ENCODE measurements around the gene EYA3. TPM values are rescaled to one million over a fixed set of nuclear protein-coding genes. Genes with fewer than 3 reads are reported as not detected.

EYA3 gene
- total and polyA plus RNA-seq, 2 donors (not counting 3 experiments of a cell fraction or from before 2014, with no cell fraction given) = 12.7 to 33.0 TPM

GRCh38 chr1:28026329-28026728 lies 62.1 kb downstream of the EYA3 start:
- DNase-seq (ENCODE audit: low read depth, low spot score) (no peak), FAIRE-seq (no peak)
- no peak overlapping the region for H3K27ac ChIP-seq (ENCODE audit: insufficient read depth, low read depth, low read length)
- ChIA-PET CTCF (interaction anchor here (0.8 to 1.2 kb wide), 2 partner anchors 41 to 65 kb away, joined by 3 read pairs; no protein-coding TSS in a partner anchor), POLR2A (interaction anchor here (0.7 kb wide), 1 partner anchor 24 kb away, joined by 3 read pairs; no protein-coding TSS in a partner anchor)
- no peak for TF ChIP-seq POLR2A (IDR thresholded peaks at IDR 0.05; ENCODE audit: low read depth, low read length)
- TF ChIP-seq JUN (IDR thresholded peaks at IDR 0.05; ENCODE audit: borderline replicate concordance, insufficient read depth, insufficient read length, low read depth) = no peak
- TF ChIP-seq POLR2AphosphoS5 (IDR thresholded peaks at IDR 0.05; ENCODE audit: insufficient read depth, low read depth, low read length) = no peak
- no peak for TF ChIP-seq CTCF (IDR thresholded peaks at IDR 0.05; ENCODE audit: extremely low read depth in 1 of 2, insufficient read depth in 1 of 2, low read depth in 1 of 2, low read length in 2 of 2)
- no peak for TF ChIP-seq MYC (IDR thresholded peaks at IDR 0.05; ENCODE audit: low read depth, low read length)
- no peak for TF ChIP-seq MAX (IDR thresholded peaks at IDR 0.05; ENCODE audit: insufficient read depth, insufficient read length)
- no peak for TF ChIP-seq GATA2 (IDR thresholded peaks at IDR 0.05; ENCODE audit: insufficient read depth, insufficient read length, low read depth, low read length)
- no peak for TF ChIP-seq EZH2 (IDR thresholded peaks at IDR 0.05; ENCODE audit: borderline replicate concordance, low read depth, low read length, severe bottlenecking)
- peaks cover 19% of the 10 kb centered on the region for H3K4me1 ChIP-seq (ENCODE audit: control insufficient read depth, extremely low read depth, insufficient read depth, low read length)
- no TSS peak for BruUV-seq (replicated peaks)
- intact Hi-C loops (cut with micrococcal nuclease) (no loop called here), dilution Hi-C loops (cut with MboI; ENCODE audit: extremely low pct_ligation_motif_present, low sequenced_read_pairs) (no loop called here)
- no peaks in the 10 kb centered on the region for H4K20me1 ChIP-seq (replicated peaks; ENCODE audit: control insufficient read depth, extremely low read depth, insufficient read depth, low read length)
- H3K9me3 ChIP-seq (replicated peaks; ENCODE audit: control insufficient read depth, insufficient read depth, low read length) = no peaks in the 10 kb centered on the region
- peaks cover 2% of the 10 kb centered on the region for H3K79me2 ChIP-seq (ENCODE audit: control insufficient read depth, insufficient read depth, low read length)
- no peak overlapping the region for H2AFZ ChIP-seq (ENCODE audit: low read depth, low read length)
- no peak overlapping the region for H3K4me3 ChIP-seq (replicated peaks in 1 of 3; ENCODE audit: insufficient read depth in 1 of 3, low read depth in 1 of 3, low read length in 3 of 3)
- no peaks in the 10 kb centered on the region for H3K9me1 ChIP-seq (replicated peaks; ENCODE audit: control insufficient read depth, extremely low read depth, insufficient read depth, low read length)
- H3K4me2 ChIP-seq (ENCODE audit: insufficient read depth, low read length) = no peak overlapping the region
- H3K27me3 ChIP-seq (ENCODE audit: control insufficient read depth in 2 of 2, insufficient read depth in 2 of 2, low read length in 2 of 2) = no peaks in the 10 kb centered on the region
- H3K36me3 ChIP-seq (ENCODE audit: control insufficient read depth in 2 of 2, extremely low read depth in 1 of 2, insufficient read depth in 2 of 2, low read length in 2 of 2) = no peaks in the 10 kb centered on the region
- no peak overlapping the region for H3K9ac ChIP-seq (replicated peaks; ENCODE audit: extremely low read depth, insufficient read depth, low read length)

All from endothelial cell of umbilical vein (primary cell).